HFFc6 (cell line): ENCODE data around the gene JCHAIN. TPM values are rescaled to one million over a fixed set of nuclear protein-coding genes. Genes with fewer than 3 reads are reported as not detected.
"Not testable (repeated sequence)": the region's sequence is repeated elsewhere in the genome, so short reads cannot be mapped to it uniquely, and the experiment has no call there.

ENCODE experiments used
- DNase-seq: peaks from one replicate; pipeline ENCODE4 v3.0.0-alpha.2; 2018
- H3K27ac Mint-ChIP-seq: 2 replicates; pipeline ENCODE4 v1.8.0; 2020; ENCODE audit warnings: mild to moderate bottlenecking, mixed read lengths
- H3K27me3 Mint-ChIP-seq: 2 replicates; pipeline ENCODE4 v1.8.0; 2021; ENCODE audit warnings: mild to moderate bottlenecking, moderate library complexity, mixed read lengths; ENCODE audit not compliant: insufficient read depth
- H3K36me3 Mint-ChIP-seq: 2 replicates; pipeline ENCODE4 v1.8.0; 2021; ENCODE audit warnings: low read depth, mixed read lengths
- H3K4me1 Mint-ChIP-seq: 2 replicates; pipeline ENCODE4 v1.8.0; 2020; ENCODE audit warnings: low read depth, mixed read lengths
- H3K4me3 Mint-ChIP-seq: 2 replicates; pipeline ENCODE4 v1.8.0; 2020; ENCODE audit warnings: mild to moderate bottlenecking, moderate library complexity, mixed read lengths
- H3K9me3 Mint-ChIP-seq: 2 replicates; pipeline ENCODE4 v1.8.0; 2020; ENCODE audit warnings: mild to moderate bottlenecking, mixed read lengths
- CTCF ChIP-seq: fragments of 200-600 bp; sonication (generic); IDR thresholded peaks from 2 replicates; pipeline ENCODE4 v1.5.0; 2021; ENCODE audit warnings: antibody characterized with exemption, mild to moderate bottlenecking
- total RNA-seq, 6 experiments: library from RNA; stranded (reverse); fragmentation: NEBNext Ultra II Directional; extraction: Animal tissue kit (Norgen Biotek cat#: 25700); gene quantifications; 2 replicates in 1 of 6; 3 replicates in 5 of 6; pipeline ENCODE4 v1.2.3, GENCODE V29; 2021

Gene JCHAIN
- total RNA-seq, 6 experiments from 2014 or later = 0.15 to 1.3 (median 0.46) TPM; not detected in 1

- peak overlapping the region; percentile 96 for H3K27ac Mint-ChIP-seq
- H3K4me3 Mint-ChIP-seq = peak overlapping the region; percentile 98
- H3K4me1 Mint-ChIP-seq = peaks cover 35% of the 10 kb centered on the region
- no peak for TF ChIP-seq CTCF
- H3K36me3 Mint-ChIP-seq = no peaks in the 10 kb centered on the region
- peak; percentile 85 for DNase-seq
- H3K27me3 Mint-ChIP-seq = no peaks in the 10 kb centered on the region
- H3K9me3 Mint-ChIP-seq = no peaks in the 10 kb centered on the region
Measured at GRCh38 chr4:70705183-70706043, 39.1 kb upstream of the JCHAIN start.

GRCh38 chr4:70704931-70705182 lies 38.5 kb upstream of the JCHAIN start:
- H3K27ac Mint-ChIP-seq = no peak overlapping the region; the same call in 1 of the 2 replicates
- peaks cover 35% of the 10 kb centered on the region for H3K4me1 Mint-ChIP-seq
- DNase-seq = no peak
- no peaks in the 10 kb centered on the region for H3K9me3 Mint-ChIP-seq
- H3K36me3 Mint-ChIP-seq = no peaks in the 10 kb centered on the region
- H3K4me3 Mint-ChIP-seq = peak overlapping the region; percentile 89; the same call in 1 of the 2 replicates
- TF ChIP-seq CTCF = no peak
- no peaks in the 10 kb centered on the region for H3K27me3 Mint-ChIP-seq

- no peaks in the 10 kb centered on the region for H3K27me3 Mint-ChIP-seq
- DNase-seq = peak; percentile 24
- no peaks in the 10 kb centered on the region for H3K36me3 Mint-ChIP-seq
- peak; percentile 69 for TF ChIP-seq CTCF
- H3K4me3 Mint-ChIP-seq = peak overlapping the region; percentile 89
- H3K4me1 Mint-ChIP-seq = peaks cover 32% of the 10 kb centered on the region
- peak overlapping the region; percentile 95 for H3K27ac Mint-ChIP-seq
- H3K9me3 Mint-ChIP-seq = no peaks in the 10 kb centered on the region
Measured at GRCh38 chr4:70704215-70704930, 38.1 kb upstream of the JCHAIN start.

- Mint-ChIP-seq H3K4me3 (peak overlapping the region; percentile 89), H3K27ac (peak overlapping the region; percentile 95), H3K27me3 (no peaks in the 10 kb centered on the region), H3K4me1 (peaks cover 27% of the 10 kb centered on the region), H3K9me3 (no peaks in the 10 kb centered on the region), H3K36me3 (no peaks in the 10 kb centered on the region)
- peak; percentile 48 for DNase-seq
- TF ChIP-seq CTCF = no peak
Measured at GRCh38 chr4:70703619-70704214, 37.4 kb upstream of the JCHAIN start.

GRCh38 chr4:70702592-70702991 lies 36.3 kb upstream of the JCHAIN start:
- H3K4me1 Mint-ChIP-seq = peaks cover 27% of the 10 kb centered on the region
- not testable (repeated sequence) for H3K36me3 Mint-ChIP-seq, H3K4me3 Mint-ChIP-seq, H3K27me3 Mint-ChIP-seq, H3K9me3 Mint-ChIP-seq, DNase-seq, H3K27ac Mint-ChIP-seq

GRCh38 chr4:70701271-70701670 lies 35.0 kb upstream of the JCHAIN start:
- H3K36me3 Mint-ChIP-seq = no peaks in the 10 kb centered on the region
- no peaks in the 10 kb centered on the region for H3K9me3 Mint-ChIP-seq
- no peak overlapping the region for H3K4me3 Mint-ChIP-seq
- DNase-seq = no peak
- TF ChIP-seq CTCF = no peak
- peaks cover 18% of the 10 kb centered on the region for H3K4me1 Mint-ChIP-seq
- no peak overlapping the region for H3K27ac Mint-ChIP-seq
- H3K27me3 Mint-ChIP-seq = no peaks in the 10 kb centered on the region; the same call in none of the 2 replicates
